BJ (cell line): Measurements from ENCODE around the gene SNAI3. TPM values are rescaled to one million over a fixed set of nuclear protein-coding genes. Genes with fewer than 3 reads are reported as not detected.

Source experiments
- CTCF ChIA-PET: fragments of 350-600 bp; formaldehyde crosslinking; extraction: SDS; loops from one replicate; lab custom pipeline; 2021; ENCODE audit warnings: antibody characterized with exemption, inconsistent platforms; lab: Yijun Ruan, JAX
- POLR2A ChIA-PET: fragments of 300-600 bp; sonication (Branson Sonifier 250); formaldehyde crosslinking; extraction: SDS; loops from one replicate; lab custom pipeline; 2021; ENCODE audit warnings: antibody characterized with exemption; lab: Charles Lee
- DNase-seq: peaks from one replicate; pipeline ENCODE4 v3.0.0-alpha.2; 2011; ENCODE audit warnings: low read depth
- H3K27me3 ChIP-seq: 2 replicates; pipeline ENCODE4 v1.6.0; 2011; ENCODE audit warnings: low read length; ENCODE audit not compliant: control insufficient read depth, insufficient read depth
- H3K36me3 ChIP-seq: 2 replicates; pipeline ENCODE4 v1.5.1; 2011; ENCODE audit warnings: low read length; ENCODE audit not compliant: control insufficient read depth, insufficient read depth
- H3K4me3 ChIP-seq: 2 replicates; pipeline ENCODE4 v1.5.1; 2011; ENCODE audit warnings: low read depth, mild to moderate bottlenecking, control low read depth, low read length
- polyA plus RNA-seq: library from polyadenylated mRNA; depleted of rRNA; stranded (reverse); fragments of >200 nt; gene quantifications from 2 replicates; pipeline ENCODE4 v1.2.3, GENCODE V29; 2011
- TF ChIP-seq, protein P1 (sequence below): IDR thresholded peaks from 2 replicates; pipeline ENCODE4 v1.5.1; 2011; ENCODE audit warnings: low read depth, mild to moderate bottlenecking, control low read depth, inconsistent platforms, low read length, moderate library complexity; ENCODE audit not compliant: insufficient read depth

SNAI3 gene
- polyA plus RNA-seq, 1 experiment, result not detected

- peaks cover 18% of the 10 kb centered on the region for H3K36me3 ChIP-seq
- POLR2A ChIA-PET, result no interaction called here
- H3K4me3 ChIP-seq, result no peak overlapping the region
- CTCF ChIA-PET, result no interaction called here
- TF ChIP-seq, protein P1, sequence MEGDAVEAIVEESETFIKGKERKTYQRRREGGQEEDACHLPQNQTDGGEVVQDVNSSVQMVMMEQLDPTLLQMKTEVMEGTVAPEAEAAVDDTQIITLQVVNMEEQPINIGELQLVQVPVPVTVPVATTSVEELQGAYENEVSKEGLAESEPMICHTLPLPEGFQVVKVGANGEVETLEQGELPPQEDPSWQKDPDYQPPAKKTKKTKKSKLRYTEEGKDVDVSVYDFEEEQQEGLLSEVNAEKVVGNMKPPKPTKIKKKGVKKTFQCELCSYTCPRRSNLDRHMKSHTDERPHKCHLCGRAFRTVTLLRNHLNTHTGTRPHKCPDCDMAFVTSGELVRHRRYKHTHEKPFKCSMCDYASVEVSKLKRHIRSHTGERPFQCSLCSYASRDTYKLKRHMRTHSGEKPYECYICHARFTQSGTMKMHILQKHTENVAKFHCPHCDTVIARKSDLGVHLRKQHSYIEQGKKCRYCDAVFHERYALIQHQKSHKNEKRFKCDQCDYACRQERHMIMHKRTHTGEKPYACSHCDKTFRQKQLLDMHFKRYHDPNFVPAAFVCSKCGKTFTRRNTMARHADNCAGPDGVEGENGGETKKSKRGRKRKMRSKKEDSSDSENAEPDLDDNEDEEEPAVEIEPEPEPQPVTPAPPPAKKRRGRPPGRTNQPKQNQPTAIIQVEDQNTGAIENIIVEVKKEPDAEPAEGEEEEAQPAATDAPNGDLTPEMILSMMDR, result no peak
- no peak for DNase-seq
- H3K27me3 ChIP-seq, result no peaks in the 10 kb centered on the region
These were observed 12.9 kb upstream of the SNAI3 start for GRCh38 chr16:88699180-88699579.

DNA sequence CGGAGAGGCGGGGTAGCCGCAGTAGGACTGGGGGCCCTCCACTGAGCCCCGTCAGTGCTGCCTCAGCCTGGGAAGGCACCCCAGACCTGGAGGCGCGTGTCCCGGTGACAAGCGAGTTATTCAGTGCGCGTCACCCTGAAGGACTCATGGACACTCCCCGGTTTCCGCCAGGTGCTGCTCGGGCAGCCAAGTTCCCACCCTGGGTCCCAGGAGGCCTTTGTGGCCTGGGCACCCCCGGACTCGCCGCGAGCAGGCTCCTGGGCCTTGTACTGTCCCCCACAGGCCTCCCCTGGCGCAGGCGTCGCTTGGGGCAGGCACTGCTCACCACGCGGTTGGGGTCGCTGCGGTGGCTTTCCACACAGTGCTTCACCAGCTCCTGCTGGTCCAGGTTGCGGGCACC lies 12.3 kb upstream of the SNAI3 start:
- Histone ChIP-seq H3K4me3 (no peak overlapping the region), H3K36me3 (peaks cover 18% of the 10 kb centered on the region), H3K27me3 (no peaks in the 10 kb centered on the region)
- CTCF ChIA-PET, result no interaction called here
- POLR2A ChIA-PET, result no interaction called here
- DNase-seq, result no peak
- TF ChIP-seq, protein P1, result no peak

- Histone ChIP-seq H3K36me3 (peaks cover 18% of the 10 kb centered on the region), H3K4me3 (no peak overlapping the region), H3K27me3 (no peaks in the 10 kb centered on the region)
- TF ChIP-seq, protein P1, result peak; percentile 31; the same call in 1 of the 2 replicates
- no peak for DNase-seq
- POLR2A ChIA-PET, result no interaction called here
- CTCF ChIA-PET, result no interaction called here
These were observed 11.7 kb upstream of the SNAI3 start for GRCh38 chr16:88697831-88698615.

DNA sequence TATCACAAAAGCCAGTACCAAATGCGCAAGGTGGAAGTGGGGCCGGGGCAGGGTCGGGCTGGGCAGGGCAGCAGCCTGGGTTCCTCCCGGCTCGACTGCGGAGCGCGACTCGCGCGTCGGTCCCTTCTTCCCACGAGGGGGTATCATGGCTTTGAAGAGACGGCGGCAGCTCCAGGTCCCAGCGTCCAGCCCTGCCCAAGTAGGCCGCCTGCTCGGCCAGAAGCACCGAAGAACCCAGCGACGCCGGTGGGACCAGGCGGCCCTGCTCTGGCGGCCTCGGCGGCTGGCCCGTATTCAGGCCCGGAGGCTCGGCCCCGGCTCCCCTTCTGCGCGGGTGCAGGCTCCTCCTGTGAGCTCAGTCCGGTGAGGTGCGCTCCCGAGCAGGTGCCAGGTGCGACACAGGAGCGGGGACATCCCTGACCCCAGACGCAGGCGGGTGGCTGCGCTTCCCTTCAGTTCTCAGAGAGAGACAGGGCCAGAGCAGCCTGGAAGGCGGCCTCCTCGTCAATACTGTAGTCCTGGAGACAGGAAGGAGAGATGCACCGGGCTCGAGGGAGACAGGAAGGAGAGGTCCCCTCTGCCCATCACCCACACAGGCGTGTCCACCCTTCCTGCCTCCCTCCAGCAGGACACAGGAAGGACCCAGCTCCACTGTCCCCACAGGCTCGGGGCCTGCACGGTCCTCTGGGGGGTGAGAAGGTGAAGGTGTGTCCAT lies 11.0 kb upstream of the SNAI3 start:
- ChIA-PET POLR2A (no interaction called here), CTCF (interaction anchor here (1.5 kb wide), 1 partner anchor 12 kb away, joined by 4 read pairs; no protein-coding TSS in a partner anchor)
- DNase-seq, result no peak
- TF ChIP-seq, protein P1, result no peak
- H3K4me3 ChIP-seq, result no peak overlapping the region
- H3K36me3 ChIP-seq, result peaks cover 18% of the 10 kb centered on the region
- no peaks in the 10 kb centered on the region for H3K27me3 ChIP-seq

GRCh38 chr16:88696441-88696840 lies 10.1 kb upstream of the SNAI3 start:
- H3K4me3 ChIP-seq, result no peak overlapping the region
- no peaks in the 10 kb centered on the region for H3K27me3 ChIP-seq
- H3K36me3 ChIP-seq, result peaks cover 18% of the 10 kb centered on the region
- ChIA-PET POLR2A (no interaction called here), CTCF (interaction anchor here (1.5 kb wide), 1 partner anchor 11 kb away, joined by 4 read pairs; no protein-coding TSS in a partner anchor)
- DNase-seq, result no peak
- TF ChIP-seq, protein P1, result no peak
